Measurements from ENCODE around the gene EXOC2. TPM values are rescaled to one million over a fixed set of nuclear protein-coding genes. Genes with fewer than 3 reads are reported as not detected.
A peak's percentile ranks its signal among the peaks of the same experiment; 100 is the strongest.

The EXOC2 gene
- total and polyA plus RNA-seq, 12 donors = 4.9 to 23.7 (median 17.1) TPM

- no peaks in the 10 kb centered on the region for H3K4me1 ChIP-seq (replicated peaks in 1 of 2)
- 65 to 83% (median 78%) methylated on average over 3 of the region's 3 CpGs for WGBS, 4 donors
- DNase-seq = no peak
- H3K9me3 ChIP-seq (replicated peaks in 1 of 3) = no peaks in the 10 kb centered on the region
- H3K27me3 ChIP-seq = no peaks in the 10 kb centered on the region
- H3K36me3 ChIP-seq (replicated peaks in 1 of 2) = no peaks in the 10 kb centered on the region
- intact Hi-C loops (cut with DNase I) = loop anchor here in 1 of 2 donors (10.0 kb wide), 1 partner anchor 129 kb away; no protein-coding TSS in a partner anchor
- TF ChIP-seq POLR2A (IDR thresholded peaks at IDR 0.05) (no peak), CTCF (IDR thresholded peaks at IDR 0.05) (no peak)
- no peak overlapping the region for H3K4me3 ChIP-seq
- no peak overlapping the region for H3K27ac ChIP-seq
Observed at GRCh38 chr6:723540-723939, 30.6 kb upstream of the EXOC2 start.

GRCh38 chr6:722608-723007 is 29.7 kb upstream of the EXOC2 start:
- WGBS, 4 donors = 67 to 87% (median 82%) methylated on average over 4 of the region's 4 CpGs
- Histone ChIP-seq H3K4me1 (replicated peaks in 1 of 2) (no peaks in the 10 kb centered on the region), H3K36me3 (replicated peaks in 1 of 2) (no peaks in the 10 kb centered on the region), H3K9me3 (replicated peaks in 1 of 3) (no peaks in the 10 kb centered on the region), H3K27ac (no peak overlapping the region), H3K27me3 (no peaks in the 10 kb centered on the region), H3K4me3 (no peak overlapping the region)
- DNase-seq = no peak
- intact Hi-C loops (cut with DNase I) = loop anchor here in 1 of 2 donors (10.0 kb wide), 1 partner anchor 128 kb away; no protein-coding TSS in a partner anchor
- TF ChIP-seq CTCF (IDR thresholded peaks at IDR 0.05) (no peak), POLR2A (IDR thresholded peaks at IDR 0.05) (no peak)

- Histone ChIP-seq H3K27ac (no peak overlapping the region), H3K36me3 (replicated peaks in 1 of 2) (no peaks in the 10 kb centered on the region), H3K4me1 (replicated peaks in 1 of 2) (no peaks in the 10 kb centered on the region), H3K9me3 (replicated peaks in 1 of 3) (no peaks in the 10 kb centered on the region), H3K27me3 (no peaks in the 10 kb centered on the region), H3K4me3 (peak overlapping the region in 1 of 4 donors; percentile 1)
- DNase-seq = peak; percentile 57 to 82 (median 75)
- TF ChIP-seq POLR2A (IDR thresholded peaks at IDR 0.05) (no peak), CTCF (IDR thresholded peaks at IDR 0.05) (peak; percentile 57 to 90 (median 66))
- WGBS, 4 donors = 10 to 16% (median 12%) methylated on average over 11 of the region's 11 CpGs
- intact Hi-C loops (cut with DNase I) = loop anchor here in 1 of 2 donors (10.0 kb wide), 1 partner anchor 127 kb away; no protein-coding TSS in a partner anchor
Observed at GRCh38 chr6:722077-722524, 29.2 kb upstream of the EXOC2 start.

- Histone ChIP-seq H3K4me3 (no peak overlapping the region), H3K4me1 (replicated peaks in 1 of 2) (no peaks in the 10 kb centered on the region), H3K36me3 (replicated peaks in 1 of 2) (no peaks in the 10 kb centered on the region), H3K9me3 (replicated peaks in 1 of 3) (no peaks in the 10 kb centered on the region), H3K27ac (no peak overlapping the region), H3K27me3 (no peaks in the 10 kb centered on the region)
- 90 to 93% (median 91%) methylated on average over 7 of the region's 7 CpGs for WGBS, 4 donors
- TF ChIP-seq CTCF (IDR thresholded peaks at IDR 0.05) = no peak
- TF ChIP-seq POLR2A (IDR thresholded peaks at IDR 0.05) = no peak
- DNase-seq = no peak
- intact Hi-C loops (cut with DNase I) = loop anchor here in 1 of 2 donors (10.0 kb wide), 1 partner anchor 124 kb away; no protein-coding TSS in a partner anchor
Observed at GRCh38 chr6:718345-718744, 25.4 kb upstream of the EXOC2 start.

All from adrenal gland (tissue), 12 donors.